Natural killer cell (primary cell): ENCODE data around the gene CSPG4. TPM values are rescaled to one million over a fixed set of nuclear protein-coding genes. Genes with fewer than 3 reads are reported as not detected.

ENCODE experiments used
- ATAC-seq, 3 donors: fragments of 150-1000 bp in 2 of 3; fragments of 200-7000 bp in 1 of 3; cut with Tn5 transposase; 1 replicate in 1 of 3; 2 replicates in 2 of 3; pipeline ENCODE4 v1.10.0; 2021; ENCODE audit warnings: mild to moderate bottlenecking in 2 of 3, moderate library complexity in 2 of 3
- DNase-seq, 2 donors: peaks; one replicate each; pipeline versions ENCODE4 v3.0.0 to v3.0.0-alpha.2; 2013 to 2021; ENCODE audit warnings: mixed read lengths in 1 of 2
- H3K27ac ChIP-seq: one replicate; pipeline ENCODE4 v1.5.1; 2013; ENCODE audit warnings: mild to moderate bottlenecking, low read length
- H3K27me3 ChIP-seq: one replicate; pipeline ENCODE4 v1.6.1; 2013; ENCODE audit warnings: low read length; ENCODE audit not compliant: control insufficient read depth, insufficient read depth
- H3K36me3 ChIP-seq: one replicate; pipeline ENCODE4 v1.6.1; 2013; ENCODE audit warnings: low read length; ENCODE audit not compliant: control insufficient read depth, insufficient read depth
- H3K4me1 ChIP-seq: one replicate; pipeline ENCODE4 v1.6.1; 2013; ENCODE audit warnings: low read length; ENCODE audit not compliant: control insufficient read depth, insufficient read depth
- H3K4me3 ChIP-seq: one replicate; pipeline ENCODE4 v1.5.1; 2013; ENCODE audit warnings: low read length
- H3K9me3 ChIP-seq: one replicate; pipeline ENCODE4 v1.6.1; 2013; ENCODE audit warnings: low read length; ENCODE audit not compliant: control insufficient read depth, insufficient read depth
- H3K27ac Mint-ChIP-seq, 2 donors: one replicate each; pipeline ENCODE4 v1.8.0; 2022; ENCODE audit warnings: mild to moderate bottlenecking in 2 of 2, mixed read lengths in 2 of 2, moderate library complexity in 1 of 2
- H3K27me3 Mint-ChIP-seq, 2 donors: one replicate each; pipeline ENCODE4 v1.8.0; 2022; ENCODE audit warnings: low read depth in 2 of 2, mixed read lengths in 2 of 2
- H3K36me3 Mint-ChIP-seq: one replicate; pipeline ENCODE4 v1.8.0; 2022; ENCODE audit warnings: mixed read lengths
- H3K4me1 Mint-ChIP-seq, 2 donors: one replicate each; pipeline ENCODE4 v1.8.0; 2022; ENCODE audit warnings: mixed read lengths in 2 of 2
- H3K4me3 Mint-ChIP-seq: one replicate; pipeline ENCODE4 v1.8.0; 2022; ENCODE audit warnings: mild to moderate bottlenecking, moderate library complexity, mixed read lengths
- H3K9me3 Mint-ChIP-seq, 2 donors: one replicate each; pipeline ENCODE4 v1.8.0; 2022; ENCODE audit warnings: mixed read lengths in 2 of 2
- CTCF ChIP-seq: fragments of 200-600 bp; IDR thresholded peaks from one replicate; pipeline ENCODE4 v1.8.0; 2022; ENCODE audit warnings: antibody characterized with exemption
- WGBS: methylation state at CpG from one replicate; pipeline ENCODE4 v1.1.7; 2013; ENCODE audit warnings: missing lambda C conversion rate; ENCODE audit not compliant: insufficient coverage; 5-methylcytosine and 5-hydroxymethylcytosine counted together
- intact Hi-C: fragments of 100-400 bp; cut with micrococcal nuclease; formaldehyde crosslinking; loops from one replicate; pipeline ENCODE4 v1.14.2; 2022
- total RNA-seq, 4 donors: library from RNA; stranded (reverse); fragments of 120-200 nt in 1 of 4; gene quantifications; one replicate each; pipeline versions ENCODE4 v1.2.3 to v1.2.4, GENCODE V29; 2013 to 2022

CSPG4 gene
- total RNA-seq, 3 donors from 2014 or later (not counting 1 experiment from before 2014, with no cell fraction given) = 0.05 to 0.09 (median 0.07) TPM

DNA sequence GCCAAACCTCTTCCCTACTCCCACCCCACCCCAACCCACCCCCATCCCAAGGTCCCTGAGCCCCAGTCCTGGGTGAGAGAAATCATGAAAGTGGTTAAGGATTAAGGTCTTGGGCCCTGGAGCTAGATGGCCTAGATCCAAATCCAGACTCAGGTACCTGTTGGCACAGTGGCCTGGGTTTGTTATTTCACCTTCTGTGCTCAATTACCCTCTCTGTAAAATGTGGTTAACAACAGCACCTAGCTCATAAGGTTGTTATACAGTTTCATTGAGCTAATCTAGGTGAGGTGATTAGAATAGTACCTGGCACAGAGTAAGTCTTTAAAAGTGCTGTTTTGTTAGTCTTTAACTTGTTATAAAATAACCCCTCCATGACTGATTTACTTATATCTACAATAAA lies 80.7 kb downstream of the CSPG4 start:
- intact Hi-C loops = no loop called here
- H3K4me1 Mint-ChIP-seq = peaks cover 0 to 4% of the 10 kb centered on the region in 2 donors

DNA sequence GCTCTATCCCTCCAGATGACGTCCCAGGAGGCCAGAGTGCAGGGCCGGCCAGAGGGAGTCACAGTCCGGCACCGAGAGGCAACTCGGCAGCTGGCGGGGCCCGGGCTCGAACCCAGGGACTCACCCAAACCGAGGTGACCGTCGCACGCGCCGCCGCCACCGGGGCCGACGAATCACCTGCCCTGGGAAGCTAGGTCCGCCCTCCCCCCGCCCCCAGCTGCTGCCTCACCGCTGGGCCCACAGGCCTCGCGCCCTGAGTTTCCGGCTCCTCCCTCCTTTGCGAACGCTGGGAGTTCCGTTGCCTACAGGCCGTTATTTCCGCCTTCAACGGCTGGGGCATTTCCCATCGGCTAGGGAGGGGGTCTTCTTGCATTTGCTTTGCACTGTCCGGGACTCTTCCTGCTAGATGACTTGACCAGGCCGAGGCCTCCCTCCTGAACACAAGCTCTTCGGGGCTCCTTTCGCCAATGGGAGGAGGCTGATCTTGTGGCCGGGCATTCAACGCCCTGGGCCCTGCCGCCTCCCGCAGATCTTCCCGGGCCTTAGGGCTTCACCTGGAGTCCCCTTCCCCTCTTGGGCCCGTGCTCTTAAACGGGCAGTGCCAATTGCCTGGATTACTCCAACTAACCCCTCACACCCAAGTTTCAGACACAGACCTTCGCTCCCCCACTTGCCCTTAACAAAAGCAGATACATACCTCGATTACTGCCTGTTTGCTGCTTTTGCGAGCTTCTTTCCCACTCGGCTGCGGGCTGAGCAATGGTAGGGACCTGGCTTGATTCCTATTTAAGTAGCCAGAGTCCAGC lies 86.9 kb downstream of the CSPG4 start, which contains the start of gene SNUPN:
TSS of gene SNUPN (minus strand) at position 184 of the 806 bp plus-strand sequence. CDS start 4,674 bp downstream, outside the sequence.
- no peaks in the 10 kb centered on the region for H3K36me3 Mint-ChIP-seq
- no peak for TF ChIP-seq CTCF
- peak within 1 kb of the TSS; percentile 98 to 99 for H3K27ac Mint-ChIP-seq
- peak within 1 kb of the TSS; percentile 90 for H3K4me3 Mint-ChIP-seq
- H3K9me3 ChIP-seq = no peaks in the 10 kb centered on the region
- no peaks in the 10 kb centered on the region for H3K9me3 Mint-ChIP-seq
- peaks cover 13% of the 10 kb centered on the region for H3K4me1 ChIP-seq
- intact Hi-C loops = loop anchor here (1.0 to 10.0 kb wide), 3 partner anchors 15 to 174 kb away; partner anchors contain the start of genes IMP3, PTPN9 and SIN3A
- H3K4me3 ChIP-seq = peak within 1 kb of the TSS; percentile 100
- H3K27me3 Mint-ChIP-seq = no peaks in the 10 kb centered on the region
- 1% methylated on average over 47 of the region's 47 CpGs for WGBS
- peaks cover 19 to 21% of the 10 kb centered on the region in 2 donors for H3K4me1 Mint-ChIP-seq
- H3K27me3 ChIP-seq = no peaks in the 10 kb centered on the region
- H3K36me3 ChIP-seq = no peaks in the 10 kb centered on the region
- H3K27ac ChIP-seq = peak within 1 kb of the TSS; percentile 93
- DNase-seq = peak; percentile 85 to 97
- ATAC-seq = peak; percentile 93 to 98 (median 95)

More for the DNA sequence above, 80.7 kb downstream of the CSPG4 start:
- Histone ChIP-seq H3K9me3 (no peaks in the 10 kb centered on the region), H3K36me3 (no peaks in the 10 kb centered on the region), H3K4me3 (no peak overlapping the region), H3K27me3 (no peaks in the 10 kb centered on the region), H3K4me1 (peaks cover under 1% of the 10 kb centered on the region), H3K27ac (no peak overlapping the region)
- no peak for TF ChIP-seq CTCF
- H3K27ac Mint-ChIP-seq = no peak overlapping the region
- no peak overlapping the region for H3K4me3 Mint-ChIP-seq
- ATAC-seq = no peak
- no peaks in the 10 kb centered on the region for H3K9me3 Mint-ChIP-seq
- no peaks in the 10 kb centered on the region for H3K27me3 Mint-ChIP-seq
- H3K36me3 Mint-ChIP-seq = no peaks in the 10 kb centered on the region
- no peak for DNase-seq

Other genes starting within 250 kb of the CSPG4 start
- gene PTPN9, start 133.5 kb downstream of the CSPG4 start, total RNA-seq = 10 to 100 TPM; 28.3 to 33.0 (median 28.9) TPM
- 10 to 100 TPM; 13.8 to 20.7 (median 14.8) TPM for gene SNUPN, start 87.1 kb downstream of the CSPG4 start, total RNA-seq
- gene IMP3, start 72.6 kb downstream of the CSPG4 start, total RNA-seq = 10 to 100 TPM; 22.9 to 37.1 (median 35.8) TPM
- 1 to 10 TPM; 2.5 to 5.6 (median 5.1) TPM for gene SNX33, start 64.9 kb downstream of the CSPG4 start, total RNA-seq
- gene UBE2Q2, start 130.6 kb upstream of the CSPG4 start, total RNA-seq = 10 to 100 TPM; 39.5 to 64.6 (median 63.9) TPM
- gene FBXO22, start 191.0 kb upstream of the CSPG4 start, total RNA-seq = 10 to 100 TPM in 2 of 3 donors, 1 to 10 TPM in 1; 8.5 to 16.2 (median 11.8) TPM